Activated B cell treated with CpG ODN at 0.5 μM for 24 hours (primary cell): ENCODE results near the gene PDZRN3. TPM values are rescaled to one million over a fixed set of nuclear protein-coding genes. Genes with fewer than 3 reads are reported as not detected.

ENCODE experiments used
- ATAC-seq: fragments of 200-7000 bp; cut with Tn5 transposase; one replicate; pipeline ENCODE4 v1.10.0; 2021; ENCODE audit warnings: low read depth, mild to moderate bottlenecking, moderate library complexity
- CTCF ChIA-PET: fragments of 350-600 bp; sonication (Branson Sonifier 250); formaldehyde crosslinking; loops from one replicate; lab custom pipeline; 2021; ENCODE audit warnings: antibody characterized with exemption; lab: Charles Lee
- POLR2A ChIA-PET: fragments of 350-600 bp; sonication (Branson Sonifier 250); formaldehyde crosslinking; loops from one replicate; lab custom pipeline; 2021; ENCODE audit warnings: antibody characterized with exemption; lab: Charles Lee
- DNase-seq: peaks from one replicate; pipeline ENCODE4 v3.0.0; 2022
- H3K27ac Mint-ChIP-seq: one replicate; pipeline ENCODE4 v1.8.0; 2020; ENCODE audit warnings: mixed read lengths
- H3K27me3 Mint-ChIP-seq: one replicate; pipeline ENCODE4 v1.8.0; 2021; ENCODE audit warnings: mixed read lengths
- H3K36me3 Mint-ChIP-seq: one replicate; pipeline ENCODE4 v1.8.0; 2021; ENCODE audit warnings: low read depth, mixed read lengths
- H3K4me1 Mint-ChIP-seq: one replicate; pipeline ENCODE4 v1.8.0; 2021; ENCODE audit warnings: mixed read lengths
- H3K4me3 Mint-ChIP-seq: one replicate; pipeline ENCODE4 v1.8.0; 2020; ENCODE audit warnings: mild to moderate bottlenecking, mixed read lengths
- H3K9me3 Mint-ChIP-seq: one replicate; pipeline ENCODE4 v1.8.0; 2020; ENCODE audit warnings: mixed read lengths
- intact Hi-C: fragments of 100-400 bp; cut with micrococcal nuclease; formaldehyde crosslinking; loops from one replicate; pipeline ENCODE4 v1.15.1; 2024
- total RNA-seq: library from RNA; stranded (reverse); gene quantifications from 2 replicates; pipeline ENCODE4 v1.2.3, GENCODE V29; 2022
- TF ChIP-seq, protein P1 (sequence below): fragments of 200-600 bp; IDR thresholded peaks from one replicate; pipeline ENCODE4 v1.8.0; 2022; ENCODE audit warnings: antibody characterized with exemption, mild to moderate bottlenecking

Gene PDZRN3
- total RNA-seq, 1 donor from 2014 or later, result not detected

DNA sequence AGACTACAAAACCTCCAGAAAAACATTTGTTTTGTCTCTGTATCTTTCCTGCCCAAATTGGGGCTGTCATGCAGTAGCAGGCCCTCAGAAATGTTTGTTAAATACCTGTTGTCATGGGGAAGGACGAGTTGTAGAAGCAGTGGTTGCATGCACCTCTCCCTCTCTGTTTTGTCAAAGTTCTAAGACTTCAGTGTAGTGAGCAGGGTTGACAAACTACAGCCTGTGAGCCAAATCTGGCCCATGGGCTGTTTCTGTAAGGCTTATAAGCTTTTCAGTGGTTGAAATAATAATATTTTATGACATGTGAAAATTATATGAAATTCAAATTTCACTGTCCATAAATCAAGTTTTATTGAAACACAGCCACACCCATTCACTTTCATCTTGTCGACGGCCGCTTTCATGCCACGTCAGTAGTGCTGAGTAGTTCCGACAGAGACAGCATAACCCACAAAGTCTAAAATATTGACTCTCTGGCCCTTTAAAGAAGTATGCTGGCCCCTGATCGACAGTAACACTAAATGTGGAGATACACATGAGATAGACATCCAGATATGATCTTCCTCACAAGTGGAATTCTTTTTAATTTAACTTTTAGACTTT, 102.9 kb downstream of the PDZRN3 start:
- TF ChIP-seq, protein P1, sequence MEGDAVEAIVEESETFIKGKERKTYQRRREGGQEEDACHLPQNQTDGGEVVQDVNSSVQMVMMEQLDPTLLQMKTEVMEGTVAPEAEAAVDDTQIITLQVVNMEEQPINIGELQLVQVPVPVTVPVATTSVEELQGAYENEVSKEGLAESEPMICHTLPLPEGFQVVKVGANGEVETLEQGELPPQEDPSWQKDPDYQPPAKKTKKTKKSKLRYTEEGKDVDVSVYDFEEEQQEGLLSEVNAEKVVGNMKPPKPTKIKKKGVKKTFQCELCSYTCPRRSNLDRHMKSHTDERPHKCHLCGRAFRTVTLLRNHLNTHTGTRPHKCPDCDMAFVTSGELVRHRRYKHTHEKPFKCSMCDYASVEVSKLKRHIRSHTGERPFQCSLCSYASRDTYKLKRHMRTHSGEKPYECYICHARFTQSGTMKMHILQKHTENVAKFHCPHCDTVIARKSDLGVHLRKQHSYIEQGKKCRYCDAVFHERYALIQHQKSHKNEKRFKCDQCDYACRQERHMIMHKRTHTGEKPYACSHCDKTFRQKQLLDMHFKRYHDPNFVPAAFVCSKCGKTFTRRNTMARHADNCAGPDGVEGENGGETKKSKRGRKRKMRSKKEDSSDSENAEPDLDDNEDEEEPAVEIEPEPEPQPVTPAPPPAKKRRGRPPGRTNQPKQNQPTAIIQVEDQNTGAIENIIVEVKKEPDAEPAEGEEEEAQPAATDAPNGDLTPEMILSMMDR, result no peak
- no peaks in the 10 kb centered on the region for H3K27me3 Mint-ChIP-seq
- no peaks in the 10 kb centered on the region for H3K4me1 Mint-ChIP-seq
- no peak overlapping the region for H3K4me3 Mint-ChIP-seq
- intact Hi-C loops, result no loop called here
- ChIA-PET POLR2A (no interaction called here), CTCF (no interaction called here)
- DNase-seq, result no peak
- H3K27ac Mint-ChIP-seq, result no peak overlapping the region
- ATAC-seq, result no peak
- no peaks in the 10 kb centered on the region for H3K9me3 Mint-ChIP-seq
- no peaks in the 10 kb centered on the region for H3K36me3 Mint-ChIP-seq

DNA sequence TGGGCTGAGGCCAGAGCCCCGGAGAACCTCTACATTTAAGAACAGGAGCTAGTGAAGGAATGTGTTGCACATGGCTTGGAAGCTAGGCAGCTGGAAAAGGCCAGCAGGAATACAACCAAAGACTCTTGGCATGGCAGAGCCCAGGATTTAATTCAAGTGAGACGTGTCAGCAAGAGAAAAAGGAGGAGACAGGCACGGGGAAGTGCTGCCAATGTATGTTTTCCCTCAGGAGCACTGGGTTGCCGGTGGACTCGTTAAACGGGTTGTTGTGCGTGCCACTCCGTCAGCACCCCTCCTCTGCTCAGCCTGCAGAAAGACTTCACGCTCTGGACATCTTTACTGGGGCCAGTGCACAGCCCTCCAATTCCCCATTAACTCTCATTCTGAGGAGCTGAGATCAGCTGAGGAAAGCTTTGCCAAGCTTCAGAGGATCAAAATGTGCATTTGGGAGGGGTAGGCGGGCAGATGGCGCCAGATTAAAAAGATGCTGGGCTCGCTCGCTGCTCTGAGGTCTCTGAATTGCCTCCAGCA, 103.7 kb downstream of the PDZRN3 start:
- TF ChIP-seq, protein P1, result no peak
- no peak overlapping the region for H3K4me3 Mint-ChIP-seq
- H3K27me3 Mint-ChIP-seq, result no peaks in the 10 kb centered on the region
- intact Hi-C loops, result no loop called here
- ChIA-PET POLR2A (no interaction called here), CTCF (no interaction called here)
- no peaks in the 10 kb centered on the region for H3K36me3 Mint-ChIP-seq
- ATAC-seq (no peak), DNase-seq (no peak)
- no peaks in the 10 kb centered on the region for H3K4me1 Mint-ChIP-seq
- H3K9me3 Mint-ChIP-seq, result no peaks in the 10 kb centered on the region
- H3K27ac Mint-ChIP-seq, result no peak overlapping the region

DNA sequence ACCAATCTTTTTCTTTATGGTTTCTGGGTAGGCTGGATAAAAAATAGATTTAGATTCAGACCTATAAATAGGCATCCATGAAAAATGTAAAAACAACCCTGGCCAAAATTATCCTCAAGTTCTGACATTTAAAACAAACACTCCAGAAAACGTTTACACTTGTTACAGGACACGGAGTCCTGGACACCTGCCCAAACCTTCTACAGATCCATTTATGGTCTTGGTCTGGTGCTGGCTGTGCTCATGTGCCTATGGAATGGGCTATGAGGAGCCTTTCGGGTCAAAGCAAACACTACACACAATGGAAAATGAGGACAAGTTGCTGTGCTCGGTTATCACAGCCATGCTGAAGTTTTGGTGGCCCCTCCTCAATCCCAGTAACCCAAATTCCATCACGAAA, 108.1 kb downstream of the PDZRN3 start:
- POLR2A ChIA-PET, result no interaction called here

DNA sequence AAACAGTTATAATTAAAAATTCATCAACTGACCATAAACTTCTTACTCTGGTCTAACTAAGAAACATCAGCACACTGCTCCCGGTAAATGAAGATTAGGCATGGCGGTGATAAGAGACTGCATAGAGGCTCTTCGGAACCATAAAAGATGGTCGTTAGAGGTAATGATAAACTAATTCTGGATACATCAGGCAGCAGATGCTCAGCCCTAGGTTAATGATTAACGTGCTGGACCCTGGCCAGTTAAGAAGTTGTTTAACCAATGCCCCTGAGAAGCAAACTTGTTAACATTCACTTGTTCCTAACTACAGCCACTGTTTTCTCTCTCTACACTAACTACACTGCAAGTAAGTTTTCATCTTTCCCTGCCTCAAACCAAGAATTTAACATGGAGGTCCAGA, 111.5 kb downstream of the PDZRN3 start:
- peaks cover 2% of the 10 kb centered on the region for H3K27me3 Mint-ChIP-seq
- ATAC-seq, result no peak
- intact Hi-C loops, result no loop called here
- TF ChIP-seq, protein P1, result no peak
- ChIA-PET POLR2A (no interaction called here), CTCF (no interaction called here)
- H3K27ac Mint-ChIP-seq, result no peak overlapping the region
- no peaks in the 10 kb centered on the region for H3K4me1 Mint-ChIP-seq
- H3K36me3 Mint-ChIP-seq, result no peaks in the 10 kb centered on the region
- no peak for DNase-seq
- no peak overlapping the region for H3K4me3 Mint-ChIP-seq
- H3K9me3 Mint-ChIP-seq, result no peaks in the 10 kb centered on the region

More for the DNA sequence above, 108.1 kb downstream of the PDZRN3 start:
- Mint-ChIP-seq H3K36me3 (no peaks in the 10 kb centered on the region), H3K4me1 (no peaks in the 10 kb centered on the region), H3K9me3 (no peaks in the 10 kb centered on the region), H3K27me3 (no peaks in the 10 kb centered on the region), H3K27ac (no peak overlapping the region), H3K4me3 (no peak overlapping the region)
- CTCF ChIA-PET, result no interaction called here
- no peak for DNase-seq
- ATAC-seq, result no peak
- TF ChIP-seq, protein P1, result no peak
- intact Hi-C loops, result no loop called here

DNA sequence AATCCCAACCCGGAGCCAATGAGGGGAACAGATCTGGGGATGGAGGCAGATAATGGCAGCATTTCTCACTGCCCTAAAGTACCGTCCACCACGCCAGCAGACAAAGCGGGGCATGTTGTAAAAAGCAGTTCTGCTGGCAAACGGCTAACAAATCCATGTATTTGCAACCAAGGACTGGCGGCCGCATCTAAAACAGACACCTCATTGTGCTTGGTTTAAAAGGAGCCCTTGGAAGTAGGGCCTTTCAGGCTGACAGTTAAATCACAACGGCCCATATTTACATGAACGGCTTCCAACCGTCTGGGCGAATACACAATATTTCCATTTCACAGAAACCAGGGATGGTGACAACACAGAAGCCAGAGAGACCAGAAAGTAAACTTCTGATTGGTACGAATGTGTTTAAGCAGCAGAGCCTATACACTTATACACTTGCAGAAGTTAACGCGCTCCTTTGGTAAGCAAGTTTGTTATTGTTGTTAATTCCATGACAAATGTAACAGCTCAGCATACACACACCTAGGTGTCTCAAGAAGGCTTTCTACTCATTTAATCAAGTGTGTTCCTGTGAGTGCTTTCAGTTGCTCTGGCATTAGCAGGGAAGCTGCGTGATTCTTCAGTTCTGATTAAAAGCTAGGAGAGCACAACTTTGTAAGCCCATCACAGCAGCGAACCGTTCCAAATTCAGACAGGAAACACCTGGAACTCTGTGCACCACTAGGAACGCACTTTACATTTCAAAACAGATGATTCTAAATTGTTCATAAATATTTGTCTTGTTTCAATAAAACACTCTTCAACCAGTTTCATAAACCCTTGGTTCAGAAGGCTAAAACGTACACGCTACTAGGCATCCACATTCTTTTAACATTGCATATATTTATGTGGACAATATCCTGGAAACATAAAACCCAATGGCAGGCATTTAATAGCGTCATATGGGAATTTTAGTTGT, 112.9 kb downstream of the PDZRN3 start:
- POLR2A ChIA-PET, result no interaction called here
- Mint-ChIP-seq H3K9me3 (no peaks in the 10 kb centered on the region), H3K27ac (no peak overlapping the region)

More for the DNA sequence above, 112.9 kb downstream of the PDZRN3 start:
- no peak for DNase-seq
- ATAC-seq, result no peak
- TF ChIP-seq, protein P1, result no peak
- Mint-ChIP-seq H3K4me3 (no peak overlapping the region), H3K36me3 (no peaks in the 10 kb centered on the region), H3K4me1 (no peaks in the 10 kb centered on the region), H3K27me3 (peaks cover 4% of the 10 kb centered on the region)
- CTCF ChIA-PET, result no interaction called here
- intact Hi-C loops, result no loop called here
